GM19025 (cell line): ENCODE data around the gene SLC26A2.
"Not testable (repeated sequence)": the region's sequence is repeated elsewhere in the genome, so short reads cannot be mapped to it uniquely, and the experiment has no call there.

ENCODE experiments used
- ATAC-seq: cut with Tn5 transposase; IDR thresholded peaks from one replicate; pipeline ENCODE4 v1.9.1; 2021; ENCODE audit warnings: mild to moderate bottlenecking, low read depth, moderate library complexity; ENCODE audit not compliant: unreplicated experiment

Gene SLC26A2

DNA sequence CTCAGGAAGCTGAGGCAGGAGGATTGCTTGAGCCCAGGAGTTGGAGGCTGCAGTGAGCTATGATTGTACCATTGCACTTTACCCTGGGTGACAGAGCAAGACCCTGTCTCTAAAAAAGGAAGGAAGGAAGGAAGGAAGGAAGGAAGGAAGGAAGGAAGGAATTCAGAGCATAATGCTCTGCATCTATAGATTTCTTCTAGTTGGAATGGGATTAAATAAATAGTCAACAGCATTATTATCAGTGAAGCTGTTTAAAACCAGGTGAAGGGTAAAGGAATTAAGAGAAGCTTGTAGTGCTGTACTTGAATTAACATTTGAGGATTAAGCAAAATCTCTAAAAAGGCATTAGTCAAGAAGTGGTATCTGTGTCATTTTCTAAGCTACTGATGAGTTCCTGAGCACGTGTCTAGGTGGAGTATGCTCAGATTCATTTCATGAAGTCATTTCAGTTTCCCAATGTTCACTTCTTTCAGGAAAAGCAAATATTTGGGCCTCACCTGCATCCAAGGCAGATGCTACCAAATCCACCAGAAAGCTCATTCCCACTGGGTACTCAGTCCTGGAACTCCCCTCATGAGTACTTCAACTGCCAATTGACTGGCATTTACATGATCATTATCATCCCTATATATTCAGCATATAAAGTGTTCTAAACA, 24.4 kb upstream of the SLC26A2 start:
- no peak for ATAC-seq

DNA sequence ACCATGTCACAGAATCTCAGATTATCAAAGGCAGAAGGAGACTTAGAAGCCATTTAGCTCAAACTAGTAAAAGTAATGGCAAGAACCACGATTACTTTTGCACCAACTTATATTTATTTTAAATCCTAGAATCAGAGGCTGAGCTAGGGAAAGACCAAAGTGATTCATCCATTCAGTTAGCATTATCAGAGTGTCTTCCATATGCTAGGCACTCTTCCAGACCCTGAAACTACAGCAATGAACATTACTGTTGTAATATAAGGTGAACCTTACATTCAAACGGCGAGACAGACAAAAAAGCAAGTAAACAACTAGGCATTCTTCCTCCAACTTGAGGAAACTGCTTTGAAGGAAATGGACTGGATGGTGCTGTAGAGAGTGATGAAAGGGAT, 23.9 kb upstream of the SLC26A2 start:
- no peak for ATAC-seq

DNA sequence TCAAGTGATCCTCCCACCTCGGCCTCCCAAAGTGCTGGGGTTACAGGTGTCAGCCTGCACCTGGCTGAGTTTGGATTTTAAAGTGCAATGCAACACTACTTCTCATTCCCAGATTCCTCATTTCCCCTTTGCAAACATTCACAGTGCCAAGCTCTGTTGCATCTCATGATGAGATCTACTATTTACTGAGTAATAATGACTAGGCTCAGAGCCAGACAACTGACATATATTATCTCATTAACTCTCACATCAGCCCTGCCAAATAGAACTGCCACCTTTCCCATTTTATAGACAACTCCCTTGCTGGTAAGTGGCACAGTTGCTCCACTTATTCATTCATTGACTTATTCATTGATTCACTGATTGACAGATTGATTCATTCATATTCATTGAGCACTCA, 22.9 kb upstream of the SLC26A2 start:
- ATAC-seq = no peak

DNA sequence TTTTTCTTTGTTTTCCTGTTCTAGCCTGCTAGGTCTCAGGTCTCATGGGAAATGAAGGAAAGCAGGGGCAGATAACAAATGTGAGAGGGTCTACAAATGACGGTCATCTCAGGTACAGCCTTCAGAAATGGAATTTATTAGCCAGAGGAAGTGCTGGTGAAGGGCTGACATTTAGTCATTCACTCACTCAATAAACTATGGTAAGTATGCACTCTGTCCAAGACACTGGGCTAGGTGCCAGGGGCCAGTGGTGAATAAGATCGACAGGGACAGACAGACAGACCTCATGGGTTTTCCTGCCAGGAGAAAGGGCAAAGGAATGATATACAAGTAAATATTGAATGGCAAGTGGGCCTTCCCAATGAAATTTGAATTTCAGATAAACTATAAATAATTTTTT, 22.3 kb upstream of the SLC26A2 start:
- ATAC-seq = no peak

DNA sequence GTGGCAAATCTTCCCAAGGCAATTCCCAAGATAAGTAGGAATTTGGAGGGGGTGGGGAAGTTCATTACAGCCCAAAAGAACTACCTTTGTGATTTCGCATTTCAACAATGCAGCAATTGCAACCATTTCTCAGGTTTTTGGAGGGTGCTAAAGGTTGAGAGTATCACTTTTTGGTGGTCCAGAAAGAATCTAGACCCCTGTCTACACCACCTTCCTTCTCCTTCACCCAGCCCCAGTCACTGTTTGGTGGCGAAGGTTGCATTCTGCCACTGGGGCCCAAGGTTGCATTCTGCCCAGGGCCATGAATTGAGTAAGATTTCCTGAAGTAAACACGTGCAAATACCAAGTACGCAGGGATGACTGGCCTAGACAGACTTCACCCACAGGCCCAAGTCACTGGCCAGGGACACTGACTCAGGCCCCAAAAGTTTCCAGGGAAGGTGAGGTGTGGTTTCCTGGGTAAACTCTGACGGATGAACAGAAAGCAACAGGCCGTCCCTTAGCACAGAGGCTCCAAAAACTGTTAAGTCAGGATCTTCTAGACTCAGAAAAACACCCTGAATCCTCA, 21.7 kb upstream of the SLC26A2 start:
- no peak for ATAC-seq

DNA sequence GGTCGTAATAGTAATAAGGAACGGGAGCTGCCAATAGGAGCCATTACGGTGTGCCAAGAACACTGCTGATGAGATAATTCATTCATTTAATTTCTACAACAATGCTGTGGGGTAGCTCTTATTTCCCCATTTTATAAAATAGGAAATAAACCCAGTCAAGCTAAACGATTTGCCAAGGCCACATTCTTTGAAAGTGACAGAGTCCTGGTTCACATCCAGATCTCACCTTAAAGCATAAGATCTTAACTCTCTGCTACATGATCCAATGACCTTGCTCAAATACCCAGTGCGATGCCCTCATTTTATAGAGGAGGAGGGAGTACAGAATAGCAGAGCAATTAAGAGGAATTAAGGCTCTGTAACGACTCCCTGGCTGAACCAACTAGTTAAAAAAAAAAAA, 21.0 kb upstream of the SLC26A2 start:
- ATAC-seq = no peak

DNA sequence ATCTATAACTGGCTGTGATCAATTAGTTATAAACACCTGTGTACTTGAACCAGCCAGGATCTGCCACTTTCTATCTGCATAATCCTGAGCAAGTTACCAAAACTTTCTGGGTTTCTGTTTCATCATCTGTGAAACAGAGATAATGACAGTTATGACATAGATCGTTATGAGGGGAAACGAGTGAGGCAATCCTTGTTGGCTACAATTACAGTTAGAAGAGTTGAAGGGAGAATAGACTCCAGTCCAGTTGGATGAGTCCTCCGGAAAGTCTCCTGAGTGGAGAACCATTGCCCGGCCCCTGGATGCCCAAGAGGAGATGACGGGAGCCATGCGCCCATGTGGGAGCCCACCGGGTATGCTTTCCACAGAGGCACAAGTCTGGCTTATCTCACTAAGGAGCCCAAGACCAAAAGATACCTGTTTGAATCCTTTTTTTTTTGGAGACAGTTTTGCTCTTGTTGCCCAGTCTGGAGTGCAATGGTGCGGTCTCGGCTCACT, 20.4 kb upstream of the SLC26A2 start:
- ATAC-seq = peak; percentile 63

DNA sequence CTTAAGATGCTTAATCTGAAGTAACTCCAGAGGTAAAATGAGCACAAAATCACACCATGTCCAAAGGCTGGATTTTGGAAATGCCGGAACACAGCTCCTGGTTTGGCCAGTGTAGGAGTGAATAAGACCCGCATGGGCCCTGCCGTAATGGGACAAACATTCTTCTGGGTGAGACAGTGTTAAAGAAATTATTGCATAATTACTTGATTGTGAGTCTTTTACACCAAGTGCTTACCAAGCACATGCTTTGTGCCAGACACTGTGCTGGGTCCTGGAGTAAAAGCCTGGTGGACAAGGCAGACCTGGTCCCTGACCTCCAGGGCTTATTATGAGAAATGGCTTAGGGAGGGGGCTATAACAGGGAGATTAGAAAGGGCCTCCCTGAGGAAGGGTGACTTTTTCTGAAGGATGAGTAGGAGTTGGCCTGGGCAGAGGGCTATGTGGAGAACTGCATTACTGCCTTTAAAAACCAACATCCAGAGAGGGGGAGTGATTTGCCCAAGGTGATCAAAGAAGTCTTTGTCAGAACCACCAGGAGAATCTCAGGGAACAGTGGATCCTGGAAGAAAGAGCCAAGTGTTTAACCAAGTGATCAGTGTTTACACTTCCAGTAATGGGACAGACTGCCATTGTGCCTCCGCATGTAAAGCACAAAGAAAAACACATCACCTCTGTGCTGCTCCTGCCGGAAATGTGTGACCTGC, 19.5 kb upstream of the SLC26A2 start:
- no peak for ATAC-seq

DNA sequence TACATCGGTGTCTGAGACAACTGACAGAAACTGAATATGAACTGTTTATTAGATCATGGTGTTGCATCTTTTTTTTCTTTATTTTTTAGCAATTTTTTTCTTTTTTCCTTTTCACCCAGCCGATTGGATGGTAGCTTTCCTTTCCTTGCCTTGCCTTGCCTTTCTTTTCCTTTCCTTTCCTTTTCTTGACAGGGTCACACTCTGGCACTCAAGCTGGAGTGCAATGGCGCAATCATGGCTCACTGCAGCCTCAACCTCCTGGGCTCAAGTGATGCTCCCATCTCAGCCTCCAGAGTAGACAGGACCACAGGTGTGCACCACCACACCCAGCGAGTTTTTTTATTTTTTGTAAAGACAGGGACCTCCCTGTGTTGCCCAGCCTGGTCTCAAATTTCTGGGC, 18.8 kb upstream of the SLC26A2 start:
- ATAC-seq = no peak

DNA sequence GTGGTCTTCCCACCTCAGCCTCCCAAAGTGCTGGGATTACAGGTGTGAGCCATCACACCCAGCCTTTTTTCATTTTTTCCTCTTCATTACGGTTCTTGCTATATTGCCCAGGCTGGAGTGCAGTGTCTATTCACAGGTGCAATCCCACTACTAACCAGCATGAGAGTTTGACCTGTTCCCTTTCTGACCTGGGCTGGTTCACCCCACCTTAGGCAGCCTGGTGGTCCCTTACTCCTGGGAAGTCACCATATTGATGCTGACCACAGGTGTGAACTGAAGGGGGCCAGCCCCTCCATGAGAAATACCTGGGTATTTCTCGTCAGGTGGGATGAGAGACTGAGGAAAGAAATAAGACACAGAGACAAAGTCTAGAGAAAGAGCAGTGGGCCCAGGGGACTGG, 18.4 kb upstream of the SLC26A2 start:
- ATAC-seq = no peak

DNA sequence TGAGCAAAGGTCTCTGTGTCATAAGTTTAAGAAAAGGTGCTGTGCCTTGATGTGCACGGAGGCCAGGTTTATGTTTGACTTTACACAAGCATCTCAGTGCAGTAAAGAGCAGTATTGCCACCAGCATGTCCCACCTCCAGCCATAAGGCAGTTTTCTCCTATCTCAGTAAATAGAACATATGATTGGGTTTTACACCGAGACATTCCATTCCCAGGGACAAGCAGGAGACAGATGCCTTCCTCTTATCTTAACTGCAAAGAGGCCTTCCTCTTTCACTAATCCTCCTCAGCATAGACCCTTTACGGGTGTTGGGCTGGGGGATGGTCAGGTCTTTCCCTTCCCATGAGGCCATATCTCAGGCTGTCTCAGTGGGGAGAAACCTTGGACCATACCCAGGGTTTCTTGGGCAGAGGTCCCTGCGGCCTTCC, 17.8 kb upstream of the SLC26A2 start:
- ATAC-seq = not testable (repeated sequence)

DNA sequence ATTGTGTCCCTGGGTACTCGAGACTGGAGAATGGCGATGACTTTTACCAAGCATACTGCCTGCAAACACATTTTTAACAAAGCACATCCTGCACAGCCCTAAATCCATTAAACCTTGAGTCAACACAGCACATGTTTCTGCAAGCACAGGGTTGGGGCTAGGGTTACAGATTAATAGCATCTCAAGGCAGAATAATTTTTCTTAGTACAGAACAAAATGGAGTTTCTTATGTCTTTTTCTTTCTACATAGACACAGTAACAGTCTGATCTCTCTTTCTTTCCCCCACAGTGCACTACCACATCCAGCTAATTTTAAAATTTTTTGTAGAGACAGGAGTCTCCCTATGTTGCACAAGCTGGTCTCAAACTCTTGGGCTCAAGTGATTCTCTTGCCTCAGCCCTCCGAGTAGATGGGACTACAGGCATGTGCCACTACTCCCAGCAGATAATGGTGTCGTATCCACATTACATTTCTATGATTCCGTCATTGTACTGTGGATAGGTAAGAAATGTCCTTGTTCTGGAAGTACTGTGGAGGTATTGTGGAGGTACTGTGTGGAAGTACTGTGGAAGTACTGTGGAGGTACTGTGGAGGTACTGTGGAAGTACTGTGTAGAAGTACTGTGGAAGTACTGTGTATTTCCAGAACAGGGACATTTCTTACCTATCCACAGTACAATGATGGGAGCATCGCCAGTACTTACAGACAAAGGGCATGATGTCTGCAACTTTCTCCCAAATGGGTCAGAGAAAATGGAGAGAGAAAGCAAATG, 17.2 kb upstream of the SLC26A2 start:
- ATAC-seq = not testable (repeated sequence)

DNA sequence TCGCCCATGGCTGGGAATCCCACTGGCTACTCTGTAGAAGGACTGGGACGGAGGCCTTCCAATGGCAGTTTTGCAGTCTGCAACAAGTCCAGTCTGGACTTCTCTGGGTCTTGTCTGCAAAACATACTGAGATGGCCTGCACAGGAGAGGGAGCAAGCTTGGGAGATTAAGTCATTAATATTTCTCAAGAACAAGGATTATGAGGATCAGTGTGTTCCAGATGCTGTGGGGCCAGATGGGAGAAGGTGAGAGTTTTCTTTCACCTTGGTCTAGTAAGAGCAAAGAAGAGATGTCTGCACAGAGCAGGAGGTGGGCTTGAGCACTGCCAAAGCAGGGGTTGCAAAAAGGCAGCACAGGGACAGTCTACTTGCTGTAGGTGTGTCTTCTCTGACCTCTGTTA, 15.9 kb upstream of the SLC26A2 start, which contains the start of gene PDE6A:
Gene PDE6A, minus strand, starts transcription at position 128 of the 400 bp plus-strand sequence. Its CDS starts 120 bp downstream, at position 8.
- ATAC-seq = no peak

DNA sequence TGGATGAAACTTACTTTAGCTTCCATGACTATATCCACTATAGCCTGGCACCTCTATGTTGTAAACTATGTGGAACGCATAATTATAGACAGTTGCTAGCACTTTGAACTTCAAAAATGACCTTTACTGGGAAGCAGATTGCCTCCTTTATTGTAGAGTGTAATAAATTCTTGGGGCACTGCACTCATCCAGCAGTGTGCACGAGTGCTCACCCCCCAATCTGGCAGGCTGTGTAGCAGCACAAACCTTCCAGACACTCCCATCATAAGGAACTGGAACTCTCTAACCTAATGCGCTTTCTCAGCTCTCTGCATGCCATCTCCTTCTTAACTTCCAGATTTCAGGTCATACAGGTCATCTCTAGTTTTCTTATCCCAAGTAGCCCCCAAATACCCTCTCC, 14.4 kb upstream of the SLC26A2 start:
- no peak for ATAC-seq

DNA sequence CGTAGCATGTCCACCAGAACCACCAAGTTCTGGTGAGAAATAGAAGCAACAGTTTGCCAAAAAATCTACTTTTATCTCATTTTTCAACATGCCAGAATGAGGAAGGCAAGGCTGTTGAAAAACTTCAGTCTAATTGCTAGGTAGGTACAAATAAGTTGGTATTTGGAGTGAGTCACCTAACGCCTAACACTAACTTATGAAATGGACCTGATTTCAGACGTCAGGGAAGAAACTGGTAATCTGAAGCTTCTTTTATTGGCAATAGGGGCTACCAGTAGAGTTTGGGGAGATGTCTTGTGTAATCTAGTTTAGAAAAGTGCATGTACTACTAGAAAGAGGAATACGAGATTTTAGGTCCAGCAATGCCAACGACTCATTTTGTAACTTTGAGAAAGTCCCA, 11.6 kb upstream of the SLC26A2 start:
- ATAC-seq = no peak

DNA sequence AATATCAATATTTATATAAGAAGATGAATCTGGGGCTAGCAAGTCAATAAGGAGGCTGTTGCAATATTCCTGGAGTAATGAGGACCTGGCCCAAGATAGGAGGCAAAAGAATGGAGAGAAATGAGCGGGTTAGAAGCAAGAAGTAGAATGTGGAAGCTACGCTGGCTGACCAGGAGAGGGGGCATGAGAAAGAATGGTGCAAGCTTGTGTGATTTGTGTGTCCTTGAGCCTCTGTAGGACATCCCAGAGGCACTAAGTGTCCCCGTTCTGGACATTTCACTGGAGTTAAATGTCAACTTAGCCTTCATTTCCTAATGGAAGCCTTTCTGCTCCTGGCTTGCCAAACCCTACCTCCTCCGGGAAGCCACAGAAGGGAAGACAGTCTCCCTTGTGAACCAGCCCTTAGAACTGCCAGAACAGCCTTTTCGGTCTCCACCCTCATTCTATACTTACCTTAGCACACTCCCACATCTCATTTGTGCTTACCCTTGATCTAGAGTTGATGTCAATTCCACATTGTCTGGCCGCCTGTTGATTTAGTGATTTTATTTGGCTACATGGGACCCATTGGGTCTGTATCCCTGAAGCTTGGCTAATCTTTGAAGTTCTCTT, 9.3 kb upstream of the SLC26A2 start:
- no peak for ATAC-seq

DNA sequence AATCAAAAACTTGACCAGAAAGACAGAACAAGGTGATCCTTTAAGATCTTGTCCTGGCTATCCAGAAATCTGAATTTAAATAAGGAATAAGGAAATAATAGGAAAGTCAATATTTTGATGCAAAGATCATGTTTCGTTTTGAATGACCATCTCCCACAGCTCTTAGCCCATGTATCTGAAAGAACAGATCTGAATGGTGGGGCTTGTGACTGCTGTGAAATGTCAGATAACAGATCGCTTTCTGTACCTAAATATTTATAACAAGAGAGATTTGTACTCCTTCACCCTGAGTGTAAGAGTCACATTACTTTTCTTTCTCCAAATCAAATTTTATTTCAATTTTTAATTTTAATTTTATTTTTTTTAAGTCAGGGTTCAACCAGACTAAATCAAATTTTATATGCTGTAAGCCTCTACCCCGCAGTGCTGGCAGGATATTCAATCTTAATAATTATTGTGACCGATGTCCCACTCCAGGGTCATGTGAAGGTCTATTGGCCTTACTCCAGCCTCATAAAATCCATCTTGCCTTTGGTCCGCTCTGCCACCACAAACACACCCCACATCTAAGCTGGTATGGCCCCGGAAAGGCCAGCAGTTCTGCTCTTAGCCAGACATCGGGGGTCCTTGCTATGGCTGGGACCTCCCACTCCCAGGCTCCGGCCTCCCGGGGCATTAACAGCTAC, 7.0 kb upstream of the SLC26A2 start:
- no peak for ATAC-seq

DNA sequence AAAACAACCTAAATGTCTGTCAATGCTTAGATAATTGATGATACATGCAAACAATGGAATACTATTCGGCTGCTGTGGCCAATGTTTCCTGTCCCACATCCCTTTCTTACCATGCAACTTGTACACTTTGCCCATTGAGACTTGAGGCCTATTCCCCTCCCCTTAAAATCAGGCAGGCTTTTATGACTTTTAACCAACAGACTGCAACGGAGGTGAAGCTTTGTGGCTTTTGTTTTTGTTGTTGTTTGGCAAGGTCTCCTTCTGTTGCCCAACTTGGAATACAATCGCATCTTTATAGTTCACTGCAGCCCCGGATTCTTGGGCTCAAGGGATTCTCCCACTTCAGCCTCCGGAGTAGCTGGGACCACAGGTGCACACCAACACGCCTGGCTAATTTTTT, 5.8 kb upstream of the SLC26A2 start:
- no peak for ATAC-seq

DNA sequence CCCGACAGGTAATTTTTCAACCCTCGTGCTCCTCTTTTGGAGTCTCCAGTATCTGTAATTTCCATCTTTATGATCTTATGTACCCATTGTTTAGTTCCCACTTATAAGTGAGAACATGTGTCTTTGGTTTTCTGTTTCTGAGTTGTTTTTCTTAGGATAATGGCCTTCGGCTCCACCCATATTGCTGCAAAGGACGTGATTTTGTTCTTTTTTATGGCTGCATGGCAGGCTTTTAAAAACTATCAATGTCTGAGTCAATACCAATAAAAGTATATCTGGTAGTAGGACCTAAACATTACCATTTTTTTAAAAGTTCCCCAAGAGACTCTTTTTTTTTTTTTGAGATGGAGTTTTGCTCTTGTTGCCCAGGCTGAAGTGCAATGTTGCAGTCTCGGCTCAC, 3.9 kb upstream of the SLC26A2 start:
- no peak for ATAC-seq

DNA sequence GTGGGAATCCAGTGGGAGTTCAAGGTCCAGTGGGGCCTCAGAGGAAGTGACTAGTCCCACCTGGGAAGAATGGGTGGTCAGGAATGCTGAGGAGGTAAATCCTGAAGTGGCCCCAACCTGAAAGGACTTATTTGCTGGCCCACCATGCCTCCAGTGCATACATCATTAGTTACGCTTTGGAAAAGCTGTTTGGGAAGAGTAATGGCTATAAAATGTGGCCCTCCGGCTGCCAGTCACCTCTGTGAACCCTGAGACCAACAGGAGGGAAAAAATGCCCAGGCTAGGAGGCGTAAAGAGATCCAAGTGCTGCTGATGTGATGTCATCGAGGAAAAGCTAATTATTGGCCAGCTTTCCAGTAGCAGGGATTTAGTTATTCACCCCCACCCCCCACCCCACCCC, 2.7 kb upstream of the SLC26A2 start:
- ATAC-seq = no peak
